NCI-H524 (cell line): ENCODE data around the gene ARID1A.
"Not testable (repeated sequence)": the region's sequence is repeated elsewhere in the genome, so short reads cannot be mapped to it uniquely, and the experiment has no call there.

Experiments used
- DNase-seq, 2 experiments: peaks; one replicate each; lab custom pipeline; 2025; lab: John Stamatoyannopoulos, UW

ARID1A gene

DNA sequence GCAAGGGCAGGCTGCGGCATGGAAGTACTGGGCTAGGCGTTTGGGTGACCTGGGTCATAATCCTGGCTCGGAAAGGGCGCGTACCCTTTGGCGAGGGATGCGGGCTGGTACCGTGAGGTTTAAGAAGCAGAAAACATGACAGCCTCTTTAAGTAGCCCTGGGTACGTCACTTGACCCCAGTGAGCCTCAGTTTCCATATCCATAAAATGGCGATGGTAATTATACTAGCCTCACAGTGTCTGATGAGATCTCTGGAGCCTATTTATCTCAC, 92.6 kb downstream of the ARID1A start:
- no peak for DNase-seq

DNA sequence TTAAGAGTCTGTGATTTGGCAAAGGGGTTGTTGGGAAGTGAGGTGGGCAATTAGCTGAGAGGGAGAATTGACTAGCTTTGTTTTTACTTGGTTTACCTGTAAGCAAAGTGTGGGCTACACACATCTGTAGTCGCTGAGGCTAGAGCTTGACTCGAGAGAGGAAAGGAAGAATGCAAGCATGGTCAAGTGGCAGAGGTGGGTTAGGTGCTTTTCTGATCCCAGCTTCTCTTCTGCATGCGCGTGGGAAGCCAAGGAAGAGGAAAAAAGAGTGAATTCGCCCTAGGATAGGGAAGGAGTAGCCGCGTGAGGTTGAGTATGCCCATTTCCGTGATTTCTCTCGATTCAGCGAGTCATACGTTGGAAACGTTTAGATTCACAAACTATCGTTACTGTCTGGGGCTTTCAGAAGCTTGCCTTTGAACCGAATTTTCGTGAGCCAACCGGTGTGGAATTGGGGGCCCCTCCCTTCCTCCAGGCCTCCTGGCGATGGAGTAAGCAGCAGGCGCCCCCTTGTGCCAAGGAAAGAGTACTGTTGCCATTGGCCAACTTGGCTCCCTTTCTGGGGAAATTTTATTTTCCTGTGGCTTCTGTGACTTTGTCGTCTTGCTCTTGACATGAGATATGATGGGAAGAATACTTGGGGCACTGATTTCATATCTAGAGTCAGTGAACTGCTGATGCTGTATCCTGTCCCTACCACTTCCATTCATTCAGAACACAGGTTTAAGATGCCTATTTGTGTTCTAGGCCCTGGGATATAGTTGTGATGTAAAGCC, 93.2 kb downstream of the ARID1A start:
- DNase-seq = peak; percentile 62 to 78

DNA sequence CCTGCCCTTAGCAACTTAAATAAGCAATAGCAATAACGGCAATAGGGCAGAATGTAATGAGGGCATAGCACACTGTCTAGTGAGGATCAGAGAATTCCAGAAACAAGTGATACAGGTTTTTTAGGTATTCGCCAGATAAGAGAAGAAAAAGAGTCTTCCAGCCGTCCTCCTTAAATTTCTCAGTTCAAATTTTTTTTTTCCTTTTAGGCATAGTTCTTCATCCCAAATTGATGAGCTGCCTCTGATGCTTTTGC, 93.7 kb downstream of the ARID1A start:
- DNase-seq = no peak

- no peak for DNase-seq
Observed at GRCh38 chr1:26789931-26790330, 94.1 kb downstream of the ARID1A start.

GRCh38 chr1:26790551-26790953, 94.7 kb downstream of the ARID1A start:
- DNase-seq = no peak

- no peak for DNase-seq
Observed at GRCh38 chr1:26791148-26791547, 95.3 kb downstream of the ARID1A start.

- no peak for DNase-seq
Observed at GRCh38 chr1:26791626-26792025, 95.8 kb downstream of the ARID1A start.

DNA sequence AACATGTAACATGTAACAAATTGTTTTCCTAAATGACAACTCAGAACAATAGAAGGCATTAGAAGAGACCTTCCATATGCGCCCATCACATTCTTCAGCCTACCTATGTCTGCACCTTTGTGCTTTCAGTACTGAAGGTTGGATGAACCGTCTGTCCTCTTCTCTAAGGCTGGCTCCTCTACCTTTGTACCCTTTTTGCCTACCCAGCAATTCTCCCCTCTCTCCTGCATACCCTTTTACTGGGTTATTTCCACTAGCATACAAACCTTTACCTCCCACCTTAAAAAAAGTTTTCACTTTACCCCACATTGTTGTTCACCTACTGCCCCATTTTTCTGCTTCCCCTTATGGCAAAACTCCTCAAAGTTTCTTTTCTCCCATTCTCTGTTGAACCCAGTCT, 97.1 kb downstream of the ARID1A start:
- DNase-seq = no peak

DNA sequence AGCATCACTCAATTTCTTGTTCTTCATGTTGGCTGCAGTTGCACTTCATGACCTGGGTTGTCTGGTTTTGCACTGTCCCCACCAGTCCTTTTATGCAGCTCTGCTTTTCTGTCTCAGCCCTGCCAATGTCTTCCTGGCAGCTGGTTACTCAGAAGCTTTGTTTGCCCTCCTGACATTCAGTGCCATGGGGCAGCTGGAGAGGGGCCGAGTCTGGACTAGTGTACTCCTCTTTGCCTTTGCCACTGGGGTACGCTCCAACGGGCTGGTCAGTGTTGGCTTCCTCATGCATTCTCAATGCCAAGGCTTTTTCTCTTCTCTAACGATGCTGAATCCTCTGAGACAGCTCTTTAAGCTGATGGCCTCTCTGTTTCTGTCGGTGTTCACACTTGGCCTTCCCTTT, 98.6 kb downstream of the ARID1A start:
- no peak for DNase-seq

DNA sequence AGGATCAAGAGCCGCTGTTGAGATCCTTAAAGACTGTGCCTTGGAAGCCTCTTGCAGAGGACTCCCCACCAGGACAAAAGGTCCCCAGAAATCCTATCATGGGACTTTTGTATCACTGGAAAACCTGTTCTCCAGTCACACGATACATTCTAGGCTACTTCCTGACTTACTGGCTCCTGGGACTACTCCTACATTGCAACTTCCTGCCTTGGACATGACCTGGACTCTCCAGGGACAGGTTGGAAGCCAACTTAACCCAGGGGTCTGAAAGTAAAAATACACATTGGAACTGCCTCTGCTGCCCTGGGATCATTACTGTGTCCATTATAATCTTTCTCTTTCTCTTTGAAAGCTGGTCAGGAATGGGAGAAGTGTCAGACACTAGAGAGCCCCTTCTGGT, 101.8 kb downstream of the ARID1A start:
- no peak for DNase-seq

DNA sequence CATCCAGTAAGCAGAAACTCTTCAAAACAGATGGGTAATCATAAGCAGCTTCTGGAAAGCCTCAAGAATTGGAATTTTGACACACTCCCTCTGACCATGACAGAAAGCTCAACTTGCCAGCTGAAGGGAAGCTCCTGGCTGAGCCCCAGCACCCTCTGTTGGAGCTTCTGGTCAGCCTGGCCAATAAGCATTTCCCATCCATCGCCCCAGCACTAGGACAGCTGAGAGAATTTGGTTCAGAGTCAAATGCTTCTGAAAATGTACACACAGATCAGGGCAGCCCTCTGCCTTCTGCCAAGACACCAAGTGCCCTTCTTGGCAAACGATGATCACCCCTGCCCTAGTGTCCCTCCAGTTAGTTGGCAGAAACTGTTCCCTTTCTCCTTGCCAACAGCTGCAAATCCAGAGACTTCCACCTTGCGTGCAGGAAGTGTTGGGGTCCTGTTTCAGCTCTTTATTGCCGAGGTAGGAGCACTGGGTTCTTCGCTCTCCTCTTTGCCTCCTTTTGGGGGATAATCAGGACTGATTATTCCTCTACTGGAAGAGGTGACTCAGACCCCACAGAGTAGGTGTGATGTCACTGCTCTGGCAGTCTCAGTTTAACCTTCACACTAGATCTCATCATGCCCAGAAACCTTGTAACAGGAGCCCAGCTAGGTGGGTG, 103.8 kb downstream of the ARID1A start:
- DNase-seq = no peak

- not testable (repeated sequence) for DNase-seq
Observed at GRCh38 chr1:26803932-26804331, 108.1 kb downstream of the ARID1A start.

DNA sequence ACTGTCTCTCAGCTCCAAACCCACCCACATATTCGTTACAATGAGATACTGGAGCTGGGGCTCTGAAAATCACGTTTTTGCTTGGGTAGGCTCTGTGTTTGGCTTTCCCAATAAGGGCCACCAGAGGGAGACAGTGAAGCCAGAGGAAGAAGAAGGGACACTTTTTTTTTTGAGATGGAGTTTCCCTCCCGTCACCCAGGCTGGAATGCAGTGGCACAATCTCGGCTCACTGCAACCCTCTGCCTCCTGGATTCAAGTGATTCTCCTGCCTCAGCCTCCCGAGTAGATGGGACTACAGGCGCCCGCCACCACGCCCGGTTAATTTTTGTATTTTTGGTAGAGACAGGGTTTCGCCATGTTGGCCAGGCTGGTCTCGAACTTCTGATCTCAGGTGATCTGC, 114.3 kb downstream of the ARID1A start:
- DNase-seq = peak in 1 of 2 experiments; percentile 52

- no peak for DNase-seq
Observed at GRCh38 chr1:26811057-26811456, 115.2 kb downstream of the ARID1A start.

DNA sequence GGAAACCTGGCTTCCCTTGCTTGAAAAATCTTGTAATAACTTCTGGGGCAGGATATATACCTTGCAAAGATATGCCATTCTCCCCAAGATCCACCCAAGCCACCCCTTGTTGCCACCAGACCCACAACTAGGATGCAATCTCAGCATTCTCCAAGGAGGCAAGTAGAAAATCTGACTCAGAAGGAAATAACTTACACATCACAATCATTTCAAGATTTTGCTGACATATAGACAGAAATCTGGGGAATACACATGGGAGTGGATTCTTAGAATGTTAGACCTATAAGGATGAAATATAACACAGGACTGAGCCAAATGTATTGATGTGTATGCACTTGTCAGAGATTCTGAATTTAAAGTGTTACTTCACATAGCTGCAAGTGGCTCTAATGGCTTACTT, 115.9 kb downstream of the ARID1A start:
- no peak for DNase-seq

DNA sequence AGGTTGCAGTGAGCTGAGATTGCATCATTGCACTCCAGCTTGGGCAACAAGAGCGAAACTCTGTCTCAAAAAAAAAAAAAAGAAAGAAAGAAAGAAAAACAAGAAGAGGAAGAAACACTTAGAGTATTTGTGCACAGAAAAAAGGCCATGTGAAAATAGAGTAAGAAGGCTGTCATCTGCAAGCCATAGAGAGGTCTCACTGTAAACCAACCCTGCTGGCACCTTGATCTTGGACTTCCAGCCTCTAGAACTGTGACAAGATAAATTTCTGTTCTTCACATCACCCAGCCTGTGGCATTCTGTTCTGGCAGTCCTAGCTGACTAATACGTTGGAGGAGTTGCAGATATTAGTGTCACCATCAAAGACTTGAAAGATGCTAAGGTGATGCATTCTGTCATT, 118.6 kb downstream of the ARID1A start:
- no peak for DNase-seq

DNA sequence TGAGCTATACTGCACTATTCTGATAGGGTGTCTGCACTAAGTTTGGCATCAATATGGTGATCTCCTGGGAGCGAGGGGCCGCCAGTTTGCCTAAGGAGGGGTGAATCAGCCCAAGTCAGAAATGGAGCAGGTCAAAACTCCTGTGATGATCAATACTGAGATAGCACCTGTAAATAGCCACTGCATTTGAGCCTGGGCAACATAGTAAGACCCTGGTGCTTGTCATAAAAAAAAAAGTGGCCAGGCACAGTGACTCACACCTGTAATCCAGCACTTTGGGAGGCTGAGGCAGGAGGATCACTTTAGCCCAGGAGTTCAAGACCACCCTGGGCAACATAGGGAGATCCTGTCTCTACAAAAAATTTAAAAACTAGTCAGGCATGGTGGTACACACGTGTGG, 119.1 kb downstream of the ARID1A start:
- no peak for DNase-seq

GRCh38 chr1:26820784-26821269, 125.0 kb downstream of the ARID1A start:
- DNase-seq = no peak

GRCh38 chr1:26822737-26823395, 127.1 kb downstream of the ARID1A start:
- DNase-seq = no peak

DNA sequence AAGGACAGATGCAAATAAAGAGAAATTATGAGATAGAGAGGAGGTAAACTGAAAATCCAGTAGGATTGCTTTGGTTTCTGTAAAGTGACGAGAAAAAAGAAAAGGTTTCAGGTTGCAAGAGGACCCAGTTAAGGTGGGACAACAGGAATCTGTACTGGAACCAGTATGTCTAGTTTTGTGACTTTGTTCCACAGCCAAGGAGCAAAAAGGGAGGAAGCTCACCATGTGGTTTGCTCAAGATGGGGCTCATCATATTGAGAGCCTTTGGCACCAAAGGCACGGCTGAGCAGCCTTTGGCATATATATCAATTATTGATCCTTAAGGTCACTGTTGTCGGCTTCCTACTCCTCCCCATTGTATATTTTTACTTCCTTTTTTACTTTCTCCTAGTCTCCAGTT, 128.9 kb downstream of the ARID1A start:
- DNase-seq = no peak

GRCh38 chr1:26826261-26827105, 130.7 kb downstream of the ARID1A start, which contains the start of gene ZDHHC18:
Gene ZDHHC18 (plus strand): TSS chr1:26826688. CDS start chr1:26826805, 117 bp downstream.
- peak in 1 of 2 experiments; percentile 44 for DNase-seq

DNA sequence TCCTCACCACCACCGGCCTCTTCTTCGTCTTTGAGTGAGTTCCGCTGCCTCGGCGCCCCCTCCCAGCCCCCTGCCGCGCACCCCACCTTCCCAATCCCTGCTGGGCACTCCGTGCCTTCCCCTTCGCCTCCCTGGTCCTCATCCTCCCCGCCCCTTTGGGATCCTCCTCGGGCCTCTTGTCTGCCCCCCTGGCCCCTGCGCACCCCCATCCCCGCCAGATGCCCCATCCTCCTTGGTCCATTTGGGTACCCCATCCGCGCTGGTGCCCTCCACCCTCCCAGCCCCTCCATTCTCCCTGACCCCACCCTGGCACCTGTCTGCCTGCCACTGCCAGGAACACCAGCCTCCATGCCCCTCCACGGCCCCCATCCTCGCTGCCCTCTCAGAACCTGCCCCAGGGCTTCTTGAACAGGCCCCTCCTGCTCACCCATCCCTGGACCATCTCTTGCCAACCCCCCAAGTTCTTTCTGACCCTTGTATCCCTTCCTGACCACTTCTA, 131.3 kb downstream of the ARID1A start:
- DNase-seq = no peak
